ENCODE measurements around the gene MCC. TPM values are rescaled to one million over a fixed set of nuclear protein-coding genes. Genes with fewer than 3 reads are reported as not detected.

The MCC gene
- polyA plus RNA-seq, 2 of the 4 experiments (the other 2 are of a cell fraction) = 0.09 to 0.10 TPM

- POLR2A ChIA-PET = no interaction called here
- ATAC-seq (peak in 1 of 2 experiments; percentile 46; a peak in 2 of 6 replicates), FAIRE-seq (peak; percentile 18), DNase-seq (ENCODE audit: low read depth in 1 of 2, low spot score in 1 of 2) (no peak)
- CTCF ChIA-PET = no interaction called here
- WGBS (ENCODE audit: missing lambda C conversion rate) = 84% methylated on average over 11 of the region's 11 CpGs
- Histone ChIP-seq H3K4me1 (peaks cover 10% of the 10 kb centered on the region; the same call in 2 of the 3 replicates), H3K9me3 (no peaks in the 10 kb centered on the region), H3K4me3 (no peak overlapping the region), H3K27ac (no peak overlapping the region), H3K4me2 (peak overlapping the region; percentile 7; the same call in 2 of the 3 replicates)
- TF ChIP-seq TFCP2L1 (CRISPR knock-in tag; IDR thresholded peaks at IDR 0.05) (no peak), RARB (CRISPR knock-in tag; IDR thresholded peaks at IDR 0.05) (no peak), ESRRA (IDR thresholded peaks at IDR 0.05; ENCODE audit: borderline replicate concordance, low read length) (no peak), RCOR1 (IDR thresholded peaks at IDR 0.05; ENCODE audit: low read depth, low read length) (no peak), MAZ (IDR thresholded peaks at IDR 0.05; ENCODE audit: borderline replicate concordance, low read depth, low read length) (no peak), ZC3H11A (IDR thresholded peaks at IDR 0.05) (no peak), CHD4 (IDR thresholded peaks at IDR 0.05; ENCODE audit: borderline replicate concordance) (no peak), HMGXB4 (CRISPR knock-in tag; IDR thresholded peaks at IDR 0.05; ENCODE audit: borderline replicate concordance) (no peak), RFX5 (IDR thresholded peaks at IDR 0.05) (no peak), RNF2 (IDR thresholded peaks at IDR 0.05; ENCODE audit: borderline replicate concordance, low read depth) (no peak), ATOH8 (CRISPR knock-in tag; IDR thresholded peaks at IDR 0.05; ENCODE audit: low read depth) (no peak), PHF8 (IDR thresholded peaks at IDR 0.05; ENCODE audit: borderline replicate concordance, low read depth) (no peak), MAX (IDR thresholded peaks at IDR 0.05) (no peak), GATA3 (IDR thresholded peaks at IDR 0.05; ENCODE audit: borderline replicate concordance) (no peak), CTCF (IDR thresholded peaks at IDR 0.05) (no peak), JUNB (IDR thresholded peaks at IDR 0.05) (no peak), NR3C1 (IDR thresholded peaks at IDR 0.05) (no peak), EP300 (IDR thresholded peaks at IDR 0.05) (no peak)
These were observed 467.6 kb downstream of the MCC start for GRCh38 chr5:113020461-113021273.

GRCh38 chr5:113017881-113018635 lies 470.2 kb downstream of the MCC start:
- ATAC-seq (no peak), DNase-seq (ENCODE audit: low read depth in 1 of 2, low spot score in 1 of 2) (no peak), FAIRE-seq (no peak)
- no peak overlapping the region for H3K4me2 ChIP-seq
- CTCF ChIA-PET = interaction anchor here (0.6 to 1.4 kb wide), 4 partner anchors 13 to 1646 kb away, joined by 3 to 4 read pairs (median 3); no protein-coding TSS in a partner anchor
- POLR2A ChIA-PET = no interaction called here
- H3K4me3 ChIP-seq = no peak overlapping the region
- 97% methylated on average over 2 of the region's 2 CpGs for WGBS (ENCODE audit: missing lambda C conversion rate)
- H3K27ac ChIP-seq = no peak overlapping the region
- peaks cover 10% of the 10 kb centered on the region; the same call in 2 of the 3 replicates for H3K4me1 ChIP-seq
- no peaks in the 10 kb centered on the region for H3K9me3 ChIP-seq
- TF ChIP-seq RFX5 (IDR thresholded peaks at IDR 0.05) (no peak), ESRRA (IDR thresholded peaks at IDR 0.05; ENCODE audit: borderline replicate concordance, low read length) (no peak), JUN (IDR thresholded peaks at IDR 0.05) (no peak), HMGXB4 (CRISPR knock-in tag; IDR thresholded peaks at IDR 0.05; ENCODE audit: borderline replicate concordance) (no peak), ZNF302 (CRISPR knock-in tag; IDR thresholded peaks at IDR 0.05) (no peak), POLR2AphosphoS2 (conservative IDR thresholded peaks at IDR 0.05; ENCODE audit: low read length) (no peak), ELK1 (IDR thresholded peaks at IDR 0.05; ENCODE audit: low read depth, low read length) (no peak), TFCP2L1 (CRISPR knock-in tag; IDR thresholded peaks at IDR 0.05) (no peak), CBX2 (IDR thresholded peaks at IDR 0.05; ENCODE audit: borderline replicate concordance, low read depth) (no peak), HOXB13 (CRISPR knock-in tag; IDR thresholded peaks at IDR 0.05; ENCODE audit: low read depth) (no peak), RNF2 (IDR thresholded peaks at IDR 0.05; ENCODE audit: borderline replicate concordance, low read depth) (no peak), FOXS1 (CRISPR knock-in tag; IDR thresholded peaks at IDR 0.05) (no peak), GATA3 (IDR thresholded peaks at IDR 0.05; ENCODE audit: borderline replicate concordance) (no peak), KDM1A (IDR thresholded peaks at IDR 0.05; ENCODE audit: low read depth) (no peak)

All from A549 (cell line).